H1 (cell line): ENCODE results near the gene CHMP5. TPM values are rescaled to one million over a fixed set of nuclear protein-coding genes. Genes with fewer than 3 reads are reported as not detected.

Experiments used
- RFX5 ChIP-seq: IDR thresholded peaks from 2 replicates; pipeline ENCODE4 v1.6.1; 2011; ENCODE audit warnings: low read depth, low read length, improper control_type of control experiment, borderline replicate concordance
- YY1 ChIP-seq: IDR thresholded peaks from 2 replicates; pipeline ENCODE4 v1.6.1; 2011; ENCODE audit warnings: low read depth, mild to moderate bottlenecking, low read length
- polyA plus RNA-seq, 7 experiments: library from polyadenylated mRNA; depleted of rRNA in 3 of 7; stranded (reverse) in 5 of 7; unstranded in 2 of 7; fragments of >200 nt in 5 of 7; fragments of 200-250 nt in 2 of 7; gene quantifications; 1 replicate in 5 of 7; 2 replicates in 1 of 7; 4 replicates in 1 of 7; pipeline versions ENCODE4 v1.2.1 to v1.2.3, GENCODE V29; 2011 to 2013; ENCODE audit warnings: missing spikeins in 2 of 7, mixed read lengths in 2 of 7
- total RNA-seq: library from RNA; stranded (reverse); fragmentation: NEBNext Ultra II Directional; extraction: Animal tissue kit (Norgen Biotek cat#: 25700); gene quantifications from 2 replicates; pipeline ENCODE4 v1.2.1, GENCODE V29; 2021

CHMP5 gene
- total and polyA plus RNA-seq, 2 of the 8 experiments (the other 6 are each of a cell fraction or from before 2014, with no cell fraction given) = 25.0 to 47.3 TPM

- TF ChIP-seq RFX5 (no peak), YY1 (no peak)
These were observed 14.3 kb upstream of the CHMP5 start (continued) for GRCh38 chr9:33250458-33250995.
